Measurements from ENCODE around the gene CACNA2D1.

DNA sequence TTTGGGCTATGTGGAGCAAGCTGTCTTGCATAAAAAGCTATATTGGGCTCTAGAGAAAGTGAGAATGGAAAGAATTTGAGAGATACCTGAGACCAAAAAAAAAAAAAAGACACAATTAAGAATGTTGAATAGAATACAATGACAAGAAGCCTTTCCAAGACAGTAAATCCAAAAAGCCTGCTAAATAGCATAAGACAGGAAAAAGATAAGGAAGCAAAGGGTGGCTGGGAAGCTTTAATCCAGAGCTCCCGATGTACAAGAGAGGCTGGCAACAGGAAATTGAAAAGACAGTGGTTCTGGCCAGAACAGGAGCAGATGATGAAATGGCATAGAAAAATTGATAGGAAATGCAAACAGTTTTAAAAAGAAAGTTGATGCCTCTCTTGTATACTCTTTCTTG lies 174.9 kb downstream of the CACNA2D1 start:
- TF ChIP-seq, protein P1, sequence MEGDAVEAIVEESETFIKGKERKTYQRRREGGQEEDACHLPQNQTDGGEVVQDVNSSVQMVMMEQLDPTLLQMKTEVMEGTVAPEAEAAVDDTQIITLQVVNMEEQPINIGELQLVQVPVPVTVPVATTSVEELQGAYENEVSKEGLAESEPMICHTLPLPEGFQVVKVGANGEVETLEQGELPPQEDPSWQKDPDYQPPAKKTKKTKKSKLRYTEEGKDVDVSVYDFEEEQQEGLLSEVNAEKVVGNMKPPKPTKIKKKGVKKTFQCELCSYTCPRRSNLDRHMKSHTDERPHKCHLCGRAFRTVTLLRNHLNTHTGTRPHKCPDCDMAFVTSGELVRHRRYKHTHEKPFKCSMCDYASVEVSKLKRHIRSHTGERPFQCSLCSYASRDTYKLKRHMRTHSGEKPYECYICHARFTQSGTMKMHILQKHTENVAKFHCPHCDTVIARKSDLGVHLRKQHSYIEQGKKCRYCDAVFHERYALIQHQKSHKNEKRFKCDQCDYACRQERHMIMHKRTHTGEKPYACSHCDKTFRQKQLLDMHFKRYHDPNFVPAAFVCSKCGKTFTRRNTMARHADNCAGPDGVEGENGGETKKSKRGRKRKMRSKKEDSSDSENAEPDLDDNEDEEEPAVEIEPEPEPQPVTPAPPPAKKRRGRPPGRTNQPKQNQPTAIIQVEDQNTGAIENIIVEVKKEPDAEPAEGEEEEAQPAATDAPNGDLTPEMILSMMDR (IDR thresholded peaks at IDR 0.05; ENCODE audit: low read depth, low read length): no peak
- TF ChIP-seq POLR2A (IDR thresholded peaks at IDR 0.05; ENCODE audit: extremely low read depth, insufficient read length): no peak
- TF ChIP-seq, protein P2, sequence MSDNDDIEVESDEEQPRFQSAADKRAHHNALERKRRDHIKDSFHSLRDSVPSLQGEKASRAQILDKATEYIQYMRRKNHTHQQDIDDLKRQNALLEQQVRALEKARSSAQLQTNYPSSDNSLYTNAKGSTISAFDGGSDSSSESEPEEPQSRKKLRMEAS (IDR thresholded peaks at IDR 0.05; ENCODE audit: low read depth, low read length): no peak
